ENCODE measurements around the gene RICTOR.

RICTOR gene, protein sequence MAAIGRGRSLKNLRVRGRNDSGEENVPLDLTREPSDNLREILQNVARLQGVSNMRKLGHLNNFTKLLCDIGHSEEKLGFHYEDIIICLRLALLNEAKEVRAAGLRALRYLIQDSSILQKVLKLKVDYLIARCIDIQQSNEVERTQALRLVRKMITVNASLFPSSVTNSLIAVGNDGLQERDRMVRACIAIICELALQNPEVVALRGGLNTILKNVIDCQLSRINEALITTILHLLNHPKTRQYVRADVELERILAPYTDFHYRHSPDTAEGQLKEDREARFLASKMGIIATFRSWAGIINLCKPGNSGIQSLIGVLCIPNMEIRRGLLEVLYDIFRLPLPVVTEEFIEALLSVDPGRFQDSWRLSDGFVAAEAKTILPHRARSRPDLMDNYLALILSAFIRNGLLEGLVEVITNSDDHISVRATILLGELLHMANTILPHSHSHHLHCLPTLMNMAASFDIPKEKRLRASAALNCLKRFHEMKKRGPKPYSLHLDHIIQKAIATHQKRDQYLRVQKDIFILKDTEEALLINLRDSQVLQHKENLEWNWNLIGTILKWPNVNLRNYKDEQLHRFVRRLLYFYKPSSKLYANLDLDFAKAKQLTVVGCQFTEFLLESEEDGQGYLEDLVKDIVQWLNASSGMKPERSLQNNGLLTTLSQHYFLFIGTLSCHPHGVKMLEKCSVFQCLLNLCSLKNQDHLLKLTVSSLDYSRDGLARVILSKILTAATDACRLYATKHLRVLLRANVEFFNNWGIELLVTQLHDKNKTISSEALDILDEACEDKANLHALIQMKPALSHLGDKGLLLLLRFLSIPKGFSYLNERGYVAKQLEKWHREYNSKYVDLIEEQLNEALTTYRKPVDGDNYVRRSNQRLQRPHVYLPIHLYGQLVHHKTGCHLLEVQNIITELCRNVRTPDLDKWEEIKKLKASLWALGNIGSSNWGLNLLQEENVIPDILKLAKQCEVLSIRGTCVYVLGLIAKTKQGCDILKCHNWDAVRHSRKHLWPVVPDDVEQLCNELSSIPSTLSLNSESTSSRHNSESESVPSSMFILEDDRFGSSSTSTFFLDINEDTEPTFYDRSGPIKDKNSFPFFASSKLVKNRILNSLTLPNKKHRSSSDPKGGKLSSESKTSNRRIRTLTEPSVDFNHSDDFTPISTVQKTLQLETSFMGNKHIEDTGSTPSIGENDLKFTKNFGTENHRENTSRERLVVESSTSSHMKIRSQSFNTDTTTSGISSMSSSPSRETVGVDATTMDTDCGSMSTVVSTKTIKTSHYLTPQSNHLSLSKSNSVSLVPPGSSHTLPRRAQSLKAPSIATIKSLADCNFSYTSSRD (N-terminal part only)

DNA sequence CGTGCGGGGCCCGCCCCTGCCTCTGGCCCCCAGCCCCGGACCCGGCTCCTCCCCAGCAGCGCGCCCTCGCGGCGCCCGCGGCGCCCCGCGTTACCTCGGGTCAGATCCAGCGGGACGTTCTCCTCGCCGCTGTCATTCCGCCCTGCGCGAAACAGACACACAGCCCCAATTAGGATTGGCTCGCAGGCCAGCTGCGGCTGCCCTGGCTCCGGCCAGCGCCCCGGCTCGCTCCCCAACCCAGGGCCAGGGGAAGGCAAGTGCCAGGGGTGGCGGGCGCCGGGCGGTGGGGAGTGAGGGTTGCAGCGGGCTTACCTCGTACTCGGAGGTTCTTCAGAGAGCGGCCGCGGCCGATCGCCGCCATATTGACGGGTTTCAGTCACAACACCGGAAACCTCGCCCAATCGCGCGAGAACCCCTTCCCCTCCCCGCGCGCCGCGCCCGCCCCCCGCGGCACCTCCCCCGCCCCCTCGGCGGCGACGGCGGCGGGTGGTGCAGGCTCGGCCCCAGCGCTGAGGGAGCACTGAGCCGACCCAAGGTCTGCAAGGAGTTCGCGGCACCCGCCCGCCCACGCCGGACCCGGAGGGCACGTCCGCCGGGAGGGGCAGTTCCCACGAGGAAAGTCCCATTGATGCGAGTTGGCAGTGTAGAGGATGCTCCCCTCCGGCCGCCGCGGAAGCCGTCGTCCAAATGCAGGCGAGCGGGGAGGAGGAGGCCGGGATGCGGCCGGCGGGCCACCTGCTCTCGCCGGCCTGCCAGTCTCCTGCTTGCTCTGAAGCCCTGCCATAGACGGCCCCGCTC, at the start of gene RICTOR:
Gene RICTOR, minus strand, starts transcription at position 383 of the 798 bp plus-strand sequence. Its CDS starts 22 bp downstream, at position 361.
- peak; percentile 87 for DNase-seq

GRCh38 chr5:39121922-39122321, 47.7 kb upstream of the RICTOR start:
- DNase-seq, result no peak

- no peak for DNase-seq
Measured at GRCh38 chr5:39121315-39121714, 47.1 kb upstream of the RICTOR start.

GRCh38 chr5:39120052-39120420, 45.8 kb upstream of the RICTOR start:
- no peak for DNase-seq

- DNase-seq, result no peak
Measured at GRCh38 chr5:39119404-39120051, 45.3 kb upstream of the RICTOR start.

DNA sequence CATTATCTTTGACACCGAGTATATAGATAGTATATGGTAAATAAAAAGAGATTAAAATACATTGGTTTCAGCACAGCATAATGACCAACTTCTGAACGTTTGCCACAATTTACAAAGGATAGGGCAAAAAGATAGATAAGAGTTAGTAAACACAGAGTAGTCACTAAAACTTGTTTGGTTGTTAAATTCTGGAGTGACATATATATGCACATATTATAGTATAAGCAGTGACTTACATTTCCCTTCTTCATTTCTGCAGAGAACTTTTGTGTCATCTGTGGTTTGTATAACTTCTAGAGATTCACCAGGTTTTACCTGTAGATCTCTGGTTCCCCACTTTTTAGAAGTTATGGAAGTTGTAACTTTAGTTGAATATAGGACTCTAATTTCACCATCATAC, 44.4 kb upstream of the RICTOR start:
- no peak for DNase-seq

DNA sequence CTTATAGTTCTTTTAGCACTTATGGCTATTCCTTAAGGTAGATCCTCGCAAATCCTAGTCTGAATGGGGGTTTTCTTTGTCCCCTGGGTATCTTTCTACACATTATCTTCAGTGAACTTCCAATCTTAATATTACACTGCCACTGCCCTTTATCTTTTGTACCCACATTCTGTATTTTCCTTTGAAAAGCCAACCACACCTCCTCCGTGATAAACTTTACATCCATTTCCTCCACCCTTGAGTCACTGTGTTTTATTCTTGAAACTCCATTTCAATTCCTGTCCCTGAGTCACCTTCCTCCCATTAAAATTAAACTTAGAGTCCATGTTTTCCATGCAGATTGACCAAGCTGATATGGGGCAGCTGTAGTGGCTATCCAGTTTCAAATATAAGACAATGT, 43.2 kb upstream of the RICTOR start:
- DNase-seq, result no peak

GRCh38 chr5:39116344-39117170, 42.4 kb upstream of the RICTOR start:
- DNase-seq, result no peak

DNA sequence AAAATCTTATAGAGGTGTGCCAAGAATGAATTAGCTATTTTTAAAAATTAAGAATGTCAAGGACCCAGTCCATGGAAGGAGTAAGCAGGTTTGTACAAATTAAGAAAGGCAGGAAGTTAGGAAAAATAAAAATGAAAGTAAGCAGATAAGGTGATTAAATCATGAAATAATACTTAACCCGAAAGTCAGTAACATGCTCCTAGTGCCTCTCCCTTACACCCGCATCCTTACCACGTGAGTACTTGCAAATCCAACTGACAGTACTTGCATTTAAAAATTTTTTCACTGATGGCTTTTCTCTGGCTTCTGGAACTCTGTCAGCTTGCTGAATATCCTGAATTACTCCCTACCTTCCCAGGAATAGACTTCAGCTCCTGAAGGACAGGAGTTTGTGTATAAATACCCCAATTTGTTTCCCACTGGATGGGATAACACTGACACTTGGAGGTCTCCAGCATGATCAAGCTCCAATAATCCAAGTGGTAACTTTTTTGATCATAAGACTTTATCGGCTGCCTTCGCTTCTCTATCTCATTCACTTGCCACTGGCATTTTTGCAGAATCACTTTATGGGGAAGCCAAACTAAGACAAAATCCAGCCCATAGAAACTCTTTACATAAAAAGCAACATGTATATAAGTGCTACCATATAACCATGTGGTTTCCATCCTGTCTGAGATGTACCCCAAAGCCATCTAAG, 41.6 kb upstream of the RICTOR start:
- no peak for DNase-seq

GRCh38 chr5:39114155-39114554, 40.0 kb upstream of the RICTOR start:
- DNase-seq, result no peak

DNA sequence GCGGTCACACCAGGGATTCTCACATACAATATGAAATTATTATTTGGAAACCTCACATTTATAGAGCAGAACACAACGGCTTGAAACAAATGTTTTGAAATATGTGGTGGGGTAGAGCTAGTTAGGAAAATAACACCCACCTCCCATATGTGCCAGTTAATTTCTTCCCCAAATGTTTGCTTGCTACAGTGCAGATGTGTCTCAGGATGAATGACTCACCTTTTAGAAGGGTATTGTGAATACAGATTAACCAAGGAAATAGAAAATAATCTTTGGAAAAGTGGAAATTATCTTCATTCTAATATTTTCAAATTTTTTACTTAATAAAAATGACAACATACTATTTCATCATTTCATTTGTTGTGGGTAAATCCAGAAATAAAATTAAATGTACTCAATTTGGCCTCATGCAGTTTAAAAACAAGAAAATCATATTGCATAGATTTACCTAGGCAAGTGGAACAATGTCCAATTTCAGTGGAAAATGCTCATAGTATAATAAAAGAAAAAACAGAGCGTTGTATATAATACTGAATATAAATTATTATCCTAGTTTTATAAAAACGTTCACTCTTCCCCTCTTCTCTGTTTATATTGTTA, 39.3 kb upstream of the RICTOR start:
- no peak for DNase-seq

GRCh38 chr5:39109606-39110005, 35.4 kb upstream of the RICTOR start:
- no peak for DNase-seq

DNA sequence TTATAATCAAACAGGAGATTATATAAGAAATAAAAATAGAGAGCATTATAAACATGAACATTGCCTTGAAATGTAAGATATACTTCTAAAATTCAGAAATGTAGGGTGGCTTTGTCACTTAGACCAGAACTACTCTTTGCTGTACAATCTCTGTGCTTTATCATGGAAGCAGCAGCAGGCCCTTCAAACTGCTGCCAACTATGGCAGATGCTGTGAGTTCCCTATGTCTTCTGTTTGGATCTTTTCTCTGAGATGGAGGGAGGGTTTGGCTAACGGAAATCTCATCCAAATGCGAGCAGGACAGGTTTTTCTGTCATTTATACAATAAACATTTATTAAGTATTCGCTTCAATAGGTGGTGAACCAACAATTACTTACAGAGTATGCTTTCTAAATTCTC, 34.8 kb upstream of the RICTOR start:
- no peak for DNase-seq

DNA sequence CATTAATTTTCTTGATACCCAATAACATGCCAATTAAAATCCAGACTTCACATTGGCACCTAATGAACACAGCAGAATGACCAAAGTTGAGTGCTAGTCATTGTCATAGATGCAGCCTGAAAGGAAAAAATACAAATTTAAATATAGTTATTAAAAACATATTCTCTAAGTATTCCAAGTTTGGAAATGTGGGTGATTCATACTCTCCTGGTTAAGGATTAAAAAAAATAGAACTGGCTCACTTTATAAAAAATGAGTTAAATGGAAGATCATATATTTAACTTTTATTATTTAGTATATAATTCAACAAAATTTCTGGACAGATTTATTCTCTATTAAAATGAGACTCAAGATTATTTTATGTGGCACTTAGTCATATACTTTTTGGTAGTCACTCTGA, 33.2 kb upstream of the RICTOR start:
- no peak for DNase-seq

DNA sequence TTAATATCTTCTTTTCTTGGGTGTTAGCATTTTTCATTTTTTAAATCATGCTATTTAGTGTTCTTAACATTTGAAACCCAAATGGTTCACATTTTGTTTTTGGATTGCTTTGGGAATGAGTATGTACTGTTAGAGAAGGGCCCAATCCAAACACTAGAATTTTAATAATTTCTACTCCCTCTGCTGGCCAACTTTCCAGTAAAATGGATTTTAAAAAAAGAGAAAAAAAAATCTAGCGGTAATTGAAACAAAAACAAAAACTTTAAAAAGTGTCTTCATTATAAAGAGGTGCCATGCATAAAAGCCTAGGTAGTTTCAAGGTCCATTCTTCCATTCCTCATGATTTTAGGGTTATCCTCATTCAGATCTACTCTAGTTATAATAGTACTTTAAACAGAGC, 32.1 kb upstream of the RICTOR start:
- DNase-seq, result no peak

DNA sequence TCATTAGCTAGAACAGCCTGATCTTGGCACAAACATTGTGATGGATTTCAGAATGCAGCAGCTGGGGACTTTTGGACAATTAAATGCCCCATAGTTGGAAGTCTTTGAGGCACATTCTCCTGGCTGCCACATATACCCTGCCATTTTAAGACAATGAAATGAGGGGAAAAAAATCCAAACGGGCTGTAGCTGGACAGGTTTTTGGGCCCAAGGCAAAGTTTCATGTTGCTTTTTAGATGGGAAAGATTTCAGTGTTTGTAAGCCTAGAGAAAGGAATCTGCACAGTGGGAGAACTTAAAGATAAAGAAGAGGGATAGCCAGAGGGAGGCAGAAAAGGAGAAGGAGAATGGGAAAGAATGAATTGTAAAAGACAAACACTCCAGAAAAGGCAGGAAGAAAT, 30.0 kb upstream of the RICTOR start:
- DNase-seq, result no peak

DNA sequence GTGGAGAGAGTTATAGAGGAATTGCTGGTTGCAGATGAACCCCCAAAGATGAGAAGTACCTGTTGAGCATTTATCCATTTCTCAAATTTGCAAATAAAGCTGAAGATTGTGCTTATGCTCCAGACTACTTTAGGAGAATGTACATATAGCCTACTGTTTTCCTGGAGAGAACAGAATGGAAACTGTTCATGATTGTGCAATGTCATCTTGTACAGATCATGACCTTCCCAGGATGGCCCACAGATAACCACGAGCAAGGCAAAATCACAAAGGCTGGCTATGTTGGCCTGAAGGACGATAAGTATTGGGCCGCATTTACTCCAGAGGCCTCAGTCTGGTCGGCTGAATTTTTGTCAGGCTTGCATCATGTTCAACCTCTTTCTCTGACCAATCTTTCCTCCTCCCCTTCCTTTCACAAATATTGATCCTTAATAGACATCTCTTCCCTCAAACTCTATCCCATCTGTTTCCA, 28.5 kb upstream of the RICTOR start:
- no peak for DNase-seq

- DNase-seq, result no peak
Measured at GRCh38 chr5:39100851-39101396, 26.7 kb upstream of the RICTOR start.

DNA sequence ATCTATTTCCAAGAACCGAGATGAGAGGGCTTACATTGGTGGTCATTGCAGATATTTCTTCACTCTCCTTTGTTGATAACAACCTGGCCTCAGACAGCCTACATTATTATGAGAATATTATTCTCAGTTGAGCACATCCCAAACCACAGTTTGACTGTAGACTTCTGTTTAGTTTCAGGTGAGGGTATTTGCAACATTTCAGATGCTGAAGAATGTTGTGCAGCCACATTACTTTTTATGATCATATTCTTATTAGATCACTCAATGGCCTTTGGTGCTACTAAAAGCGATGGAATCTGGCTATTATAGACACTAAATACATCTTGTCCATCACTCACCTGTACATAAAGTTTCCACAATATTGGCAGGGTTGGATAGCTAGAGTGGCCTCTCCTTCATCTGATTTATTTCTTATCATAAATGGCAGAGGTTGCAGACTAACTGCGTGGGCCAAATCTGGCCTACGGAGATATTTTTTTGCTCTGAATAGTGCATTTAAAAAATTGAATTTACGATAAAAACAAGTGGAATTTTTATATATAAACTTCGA, 26.2 kb upstream of the RICTOR start:
- no peak for DNase-seq
